Karpas-422 (cell line): Measurements from ENCODE around the gene DPH1. TPM values are rescaled to one million over a fixed set of nuclear protein-coding genes. Genes with fewer than 3 reads are reported as not detected.

Source experiments
- DNase-seq: peaks from one replicate; pipeline ENCODE4 v3.0.0-alpha.2; 2015
- H2AFZ ChIP-seq: fragments of 200-600 bp; sonication (generic); 2 replicates; pipeline ENCODE4 v1.6.1; 2014; ENCODE audit warnings: antibody characterized with exemption, low read length, mixed read lengths
- H3K27ac ChIP-seq: fragments of 200-600 bp; sonication (generic); 2 replicates; pipeline ENCODE4 v1.5.1; 2014; ENCODE audit warnings: mild to moderate bottlenecking, low read length, moderate library complexity
- H3K27me3 ChIP-seq: fragments of 200-600 bp; sonication (generic); 2 replicates; pipeline ENCODE4 v1.6.1; 2014; ENCODE audit warnings: low read length, mixed read lengths
- H3K36me3 ChIP-seq: fragments of 200-600 bp; sonication (generic); 2 replicates; pipeline ENCODE4 v1.6.1; 2014; ENCODE audit warnings: low read length, mixed read lengths; ENCODE audit not compliant: insufficient read depth
- H3K4me1 ChIP-seq: fragments of 200-600 bp; sonication (generic); 2 replicates; pipeline ENCODE4 v1.6.1; 2014; ENCODE audit warnings: mild to moderate bottlenecking, low read length, mixed read lengths
- H3K4me2 ChIP-seq: fragments of 200-600 bp; sonication (generic); 2 replicates; pipeline ENCODE4 v1.6.1; 2014; ENCODE audit warnings: low read length, low read depth, mild to moderate bottlenecking; ENCODE audit not compliant: poor library complexity, severe bottlenecking
- H3K4me3 ChIP-seq: fragments of 200-600 bp; sonication (generic); 2 replicates; pipeline ENCODE4 v1.5.1; 2014; ENCODE audit warnings: mild to moderate bottlenecking, antibody characterized with exemption, low read length, mixed read lengths
- H3K79me2 ChIP-seq: fragments of 200-600 bp; sonication (generic); 2 replicates; pipeline ENCODE4 v1.6.1; 2014; ENCODE audit warnings: mild to moderate bottlenecking, low read length, mixed read lengths
- H3K9ac ChIP-seq: fragments of 200-600 bp; sonication (generic); 2 replicates; pipeline ENCODE4 v1.6.0; 2014; ENCODE audit warnings: low read length
- H3K9me2 ChIP-seq: fragments of 200-600 bp; sonication (generic), shearing (Covaris generic); replicated peaks from 2 replicates; pipeline ENCODE4 v1.6.0; 2014; ENCODE audit warnings: mild to moderate bottlenecking, low read length, moderate library complexity; ENCODE audit not compliant: insufficient read depth
- H3K9me3 ChIP-seq: fragments of 300-700, 200-600 bp; sonication (generic); 2 replicates; pipeline ENCODE4 v1.6.1; 2014; ENCODE audit warnings: low read length, mixed read lengths
- H4K20me1 ChIP-seq: fragments of 200-600 bp; sonication (generic); 2 replicates; pipeline ENCODE4 v1.6.1; 2014; ENCODE audit warnings: mild to moderate bottlenecking, antibody characterized with exemption, low read length, low read depth; ENCODE audit not compliant: insufficient read depth
- total RNA-seq: library from RNA; depleted of rRNA; stranded (reverse); fragments of >200 nt; shearing (Covaris generic); gene quantifications from 2 replicates; pipeline ENCODE4 v1.2.3, GENCODE V29; 2014; ENCODE audit warnings: low replicate concordance

The DPH1 gene
- total RNA-seq, 1 experiment from 2014 or later: 37.5 TPM

DNA sequence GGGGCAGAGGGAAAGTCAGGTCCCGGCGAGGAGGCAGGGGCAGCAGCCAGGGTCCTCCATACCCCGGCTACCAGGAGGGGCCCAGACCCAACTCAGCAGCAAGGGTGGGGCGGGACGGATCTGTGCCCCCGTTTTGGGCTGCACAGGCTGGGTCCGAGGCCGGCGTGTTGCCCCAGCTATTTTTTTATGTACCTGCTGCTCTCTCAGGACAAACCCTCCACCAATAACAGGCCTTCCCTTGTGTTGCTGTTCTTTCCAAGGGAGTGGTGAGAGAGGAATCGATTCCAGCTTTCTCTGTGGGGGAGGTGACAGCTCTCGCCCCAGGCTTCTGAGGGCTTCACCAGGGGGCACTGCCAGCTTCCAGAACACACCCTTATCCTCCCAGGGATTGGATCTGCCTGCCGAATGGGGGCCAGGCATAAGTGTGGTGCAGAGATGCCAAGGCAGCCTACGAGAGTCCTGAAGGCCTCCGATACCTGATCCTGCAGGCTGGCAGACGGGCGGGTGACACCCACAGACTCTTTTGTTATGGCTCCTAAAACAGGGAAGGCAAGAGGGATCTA, 27.1 kb upstream of the DPH1 start:
- Histone ChIP-seq H3K36me3 (no peaks in the 10 kb centered on the region), H3K4me1 (no peaks in the 10 kb centered on the region), H3K27me3 (no peaks in the 10 kb centered on the region), H2AFZ (no peak overlapping the region), H3K9ac (no peak overlapping the region), H3K79me2 (no peaks in the 10 kb centered on the region), H3K9me3 (no peaks in the 10 kb centered on the region), H3K4me3 (no peak overlapping the region), H3K27ac (no peak overlapping the region), H4K20me1 (no peaks in the 10 kb centered on the region), H3K9me2 (no peaks in the 10 kb centered on the region), H3K4me2 (no peak overlapping the region)
- DNase-seq: no peak

GRCh38 chr17:2003525-2003924, 26.4 kb upstream of the DPH1 start:
- Histone ChIP-seq H3K36me3 (no peaks in the 10 kb centered on the region), H3K4me1 (no peaks in the 10 kb centered on the region), H2AFZ (no peak overlapping the region), H3K9me3 (no peaks in the 10 kb centered on the region), H3K27me3 (no peaks in the 10 kb centered on the region), H3K9ac (no peak overlapping the region), H3K27ac (no peak overlapping the region), H3K79me2 (no peaks in the 10 kb centered on the region), H3K4me3 (no peak overlapping the region), H3K9me2 (no peaks in the 10 kb centered on the region), H4K20me1 (no peaks in the 10 kb centered on the region), H3K4me2 (no peak overlapping the region)
- no peak for DNase-seq

GRCh38 chr17:2004435-2004952, 25.5 kb upstream of the DPH1 start:
- H3K4me2 ChIP-seq: no peak overlapping the region
- no peak overlapping the region for H3K9ac ChIP-seq
- no peaks in the 10 kb centered on the region for H3K4me1 ChIP-seq
- H3K79me2 ChIP-seq: no peaks in the 10 kb centered on the region
- no peak overlapping the region for H3K4me3 ChIP-seq
- H3K27ac ChIP-seq: no peak overlapping the region
- no peaks in the 10 kb centered on the region for H3K9me2 ChIP-seq
- H3K27me3 ChIP-seq: no peaks in the 10 kb centered on the region
- no peaks in the 10 kb centered on the region for H3K36me3 ChIP-seq
- H3K9me3 ChIP-seq: no peaks in the 10 kb centered on the region
- DNase-seq: no peak
- no peaks in the 10 kb centered on the region for H4K20me1 ChIP-seq
- H2AFZ ChIP-seq: no peak overlapping the region

GRCh38 chr17:2008332-2009126, 21.4 kb upstream of the DPH1 start:
- Histone ChIP-seq H3K27ac (no peak overlapping the region), H3K79me2 (no peaks in the 10 kb centered on the region), H4K20me1 (no peaks in the 10 kb centered on the region), H3K27me3 (no peaks in the 10 kb centered on the region), H3K9me2 (no peaks in the 10 kb centered on the region), H3K4me2 (no peak overlapping the region), H3K9me3 (no peaks in the 10 kb centered on the region), H3K9ac (no peak overlapping the region), H3K4me1 (no peaks in the 10 kb centered on the region), H3K36me3 (no peaks in the 10 kb centered on the region), H3K4me3 (no peak overlapping the region), H2AFZ (no peak overlapping the region)
- DNase-seq: no peak

GRCh38 chr17:2009737-2010136, 20.2 kb upstream of the DPH1 start:
- Histone ChIP-seq H3K9me2 (no peaks in the 10 kb centered on the region), H3K27me3 (no peaks in the 10 kb centered on the region), H3K4me2 (no peak overlapping the region), H3K4me3 (no peak overlapping the region), H3K9ac (no peak overlapping the region), H4K20me1 (no peaks in the 10 kb centered on the region), H3K79me2 (no peaks in the 10 kb centered on the region), H3K9me3 (no peaks in the 10 kb centered on the region), H3K27ac (no peak overlapping the region), H2AFZ (no peak overlapping the region), H3K36me3 (no peaks in the 10 kb centered on the region), H3K4me1 (no peaks in the 10 kb centered on the region)
- DNase-seq: no peak

- H3K27ac ChIP-seq: no peak overlapping the region
- H3K9me2 ChIP-seq: no peaks in the 10 kb centered on the region
- H4K20me1 ChIP-seq: no peaks in the 10 kb centered on the region
- H3K9ac ChIP-seq: no peak overlapping the region
- no peaks in the 10 kb centered on the region for H3K9me3 ChIP-seq
- H3K27me3 ChIP-seq: no peaks in the 10 kb centered on the region
- no peak overlapping the region for H3K4me2 ChIP-seq
- H2AFZ ChIP-seq: no peak overlapping the region
- DNase-seq: no peak
- H3K79me2 ChIP-seq: no peaks in the 10 kb centered on the region
- H3K4me1 ChIP-seq: no peaks in the 10 kb centered on the region
- no peak overlapping the region for H3K4me3 ChIP-seq
- H3K36me3 ChIP-seq: no peaks in the 10 kb centered on the region
Measured at GRCh38 chr17:2011411-2012371, 18.3 kb upstream of the DPH1 start.

GRCh38 chr17:2012499-2012898, 17.5 kb upstream of the DPH1 start:
- no peak for DNase-seq
- Histone ChIP-seq H3K79me2 (no peaks in the 10 kb centered on the region), H3K4me1 (peaks cover 5% of the 10 kb centered on the region), H3K9me2 (no peaks in the 10 kb centered on the region), H2AFZ (no peak overlapping the region), H3K27ac (no peak overlapping the region), H3K4me3 (no peak overlapping the region), H3K9me3 (no peaks in the 10 kb centered on the region), H3K4me2 (no peak overlapping the region), H4K20me1 (no peaks in the 10 kb centered on the region), H3K9ac (no peak overlapping the region), H3K27me3 (no peaks in the 10 kb centered on the region), H3K36me3 (no peaks in the 10 kb centered on the region)
